GM19395 (cell line): ENCODE results near the gene PPP1R3E.
"Not testable (repeated sequence)": the region's sequence is repeated elsewhere in the genome, so short reads cannot be mapped to it uniquely, and the experiment has no call there.

Experiments
- ATAC-seq: cut with Tn5 transposase; IDR thresholded peaks from one replicate; pipeline ENCODE4 v1.9.1; 2021; ENCODE audit warnings: mild to moderate bottlenecking, moderate library complexity; ENCODE audit not compliant: unreplicated experiment

PPP1R3E gene

DNA sequence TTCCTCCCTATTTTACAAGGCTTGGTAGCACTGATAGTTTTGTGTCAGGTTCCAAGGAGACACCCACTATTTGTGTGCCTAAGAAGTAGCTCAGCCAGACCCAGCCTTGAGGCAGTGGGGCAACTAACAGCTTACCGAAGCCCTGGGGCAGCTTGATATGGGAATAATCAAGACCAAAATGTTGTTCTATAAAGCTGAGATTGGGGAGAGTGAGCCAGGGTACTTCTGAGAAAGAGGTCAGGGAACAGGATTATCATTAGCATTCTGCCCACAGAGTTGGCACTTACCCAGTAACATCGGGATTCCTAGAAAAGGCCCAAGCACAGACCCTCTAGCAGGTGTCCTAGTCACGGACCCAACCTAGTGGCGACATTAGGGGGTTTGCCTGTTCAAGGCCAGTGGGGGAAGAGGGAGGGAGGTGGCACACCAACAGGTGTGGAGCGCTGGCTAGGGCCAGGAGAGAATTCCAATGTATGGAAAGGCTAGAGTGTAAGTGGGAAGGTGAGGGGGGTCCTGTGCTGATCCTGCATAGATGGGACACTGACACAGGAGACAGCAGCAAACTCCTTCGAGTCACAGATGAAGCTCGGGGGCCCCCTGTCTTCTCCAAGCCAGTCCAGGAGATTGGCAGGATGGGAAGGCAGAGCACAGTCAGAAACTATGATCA, 4.9 kb downstream of the PPP1R3E start:
- ATAC-seq = no peak

DNA sequence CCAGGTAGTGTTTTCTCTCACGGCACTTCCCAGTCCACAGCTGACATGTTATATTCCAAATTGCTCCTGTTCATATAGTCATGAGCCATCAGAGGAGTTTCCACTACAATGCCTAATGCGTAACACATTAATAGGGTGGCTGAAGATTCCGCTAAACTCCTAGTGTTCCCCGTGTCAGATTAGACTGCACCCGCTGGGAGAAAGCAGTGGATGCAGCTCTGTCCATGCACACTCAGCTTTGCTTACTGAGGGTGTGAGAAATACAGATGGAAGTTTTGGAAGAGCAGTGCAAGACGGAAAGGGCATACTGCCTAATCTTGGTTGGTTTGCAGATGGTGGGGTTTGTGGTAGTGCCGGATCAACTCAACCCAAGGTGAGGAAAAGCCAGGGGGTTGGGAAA, 5.6 kb downstream of the PPP1R3E start:
- ATAC-seq = no peak

DNA sequence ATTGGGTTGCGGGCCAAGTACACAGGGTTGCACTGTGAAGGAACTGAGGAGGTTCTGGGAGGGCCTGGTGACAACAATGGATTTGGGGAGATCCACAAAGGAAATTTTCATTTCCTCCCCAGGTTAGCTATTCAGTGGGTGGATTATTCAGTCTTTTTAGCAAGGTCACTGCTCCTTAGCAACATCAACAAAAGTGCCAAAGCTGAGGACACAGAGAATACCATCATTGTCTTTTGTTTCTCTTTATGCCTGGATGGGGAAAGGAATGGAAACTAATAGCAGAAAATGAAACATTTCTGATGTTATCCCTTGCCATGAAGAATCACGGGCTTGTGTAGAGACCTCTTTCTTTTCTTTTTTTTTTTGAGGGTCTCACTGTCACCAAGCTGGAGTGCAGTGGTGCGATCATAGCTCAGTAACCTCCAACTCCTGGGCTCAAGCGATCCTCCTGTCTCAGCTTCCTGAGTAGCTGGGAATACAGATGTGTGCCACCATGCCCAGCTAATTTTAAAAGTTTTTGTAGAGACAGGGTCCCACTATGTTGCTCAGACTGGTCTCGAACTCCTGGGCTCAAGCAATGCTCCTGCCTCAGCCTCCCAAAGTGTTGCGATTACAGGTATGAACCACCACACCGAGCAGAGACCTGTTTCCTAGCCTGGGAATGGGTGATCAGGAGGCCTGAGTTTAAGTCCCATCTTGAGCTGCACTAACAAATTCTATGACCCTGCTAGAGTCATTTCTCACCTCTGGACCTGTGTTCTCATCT, 6.5 kb downstream of the PPP1R3E start:
- no peak for ATAC-seq

DNA sequence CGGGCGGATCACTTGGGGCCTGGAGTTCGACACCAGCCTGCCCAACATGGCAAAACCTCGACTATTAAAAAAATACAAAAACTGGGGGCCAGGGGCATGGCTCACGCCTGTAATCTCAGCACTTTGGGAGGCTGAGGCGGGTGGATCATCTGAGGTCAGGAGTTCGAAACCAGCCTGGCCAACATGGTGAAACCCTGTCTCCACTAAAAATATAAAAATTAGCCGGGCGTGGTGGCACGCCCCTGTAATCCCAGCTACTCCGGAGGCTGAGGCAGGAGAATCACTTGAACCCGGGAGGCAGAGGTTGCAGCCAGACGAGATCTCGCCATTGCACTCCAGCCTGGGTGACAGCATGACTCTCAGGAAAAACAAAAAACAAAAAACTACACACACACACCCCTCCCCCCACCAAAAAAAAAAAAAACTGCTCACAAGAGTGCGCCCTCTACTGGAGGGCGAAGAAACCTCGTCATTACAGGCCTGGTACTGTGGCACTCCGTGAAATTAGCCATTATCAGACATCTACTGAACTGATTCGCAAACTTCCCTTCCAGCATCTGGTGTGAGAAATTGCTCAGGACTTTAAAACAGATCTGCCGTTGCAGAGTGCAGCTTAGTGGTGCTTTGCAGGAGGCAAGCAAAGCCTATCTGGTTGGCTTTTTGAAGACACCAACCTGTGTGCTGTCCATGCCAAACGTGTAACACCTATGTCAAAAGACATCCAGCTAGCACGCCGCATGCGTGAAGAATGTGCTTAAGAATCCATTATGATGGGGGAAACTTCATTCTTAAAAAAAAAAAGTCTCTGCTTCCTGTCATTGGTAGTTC, 7.7 kb downstream of the PPP1R3E start:
- no peak for ATAC-seq

DNA sequence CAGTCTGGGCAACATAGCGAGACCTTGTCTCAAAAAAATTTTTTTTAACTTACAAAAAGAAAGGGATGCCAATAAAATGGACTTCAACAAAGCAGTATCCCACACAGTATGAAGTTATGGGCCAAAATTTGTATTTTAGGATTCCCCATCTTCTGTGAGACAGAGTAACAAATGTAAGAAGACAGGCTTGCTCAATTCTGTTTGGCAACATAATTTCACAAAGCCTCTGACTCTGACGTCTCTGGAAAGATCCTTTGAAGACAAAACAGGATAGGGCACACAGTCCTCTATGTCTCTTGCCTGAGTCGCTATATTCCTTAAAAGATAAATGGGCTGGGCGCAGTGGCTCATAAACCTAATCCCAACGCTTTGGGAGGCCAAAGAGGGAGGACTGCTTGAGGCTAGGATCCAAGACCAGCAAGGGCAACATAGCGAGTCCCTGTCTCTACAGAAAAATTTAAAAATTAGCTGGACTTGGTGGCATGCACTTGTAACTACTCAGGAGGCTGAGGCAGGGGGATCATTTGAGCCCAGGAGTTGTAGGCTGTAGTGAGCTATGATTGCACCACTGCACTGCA, 15.7 kb downstream of the PPP1R3E start:
- ATAC-seq = no peak

DNA sequence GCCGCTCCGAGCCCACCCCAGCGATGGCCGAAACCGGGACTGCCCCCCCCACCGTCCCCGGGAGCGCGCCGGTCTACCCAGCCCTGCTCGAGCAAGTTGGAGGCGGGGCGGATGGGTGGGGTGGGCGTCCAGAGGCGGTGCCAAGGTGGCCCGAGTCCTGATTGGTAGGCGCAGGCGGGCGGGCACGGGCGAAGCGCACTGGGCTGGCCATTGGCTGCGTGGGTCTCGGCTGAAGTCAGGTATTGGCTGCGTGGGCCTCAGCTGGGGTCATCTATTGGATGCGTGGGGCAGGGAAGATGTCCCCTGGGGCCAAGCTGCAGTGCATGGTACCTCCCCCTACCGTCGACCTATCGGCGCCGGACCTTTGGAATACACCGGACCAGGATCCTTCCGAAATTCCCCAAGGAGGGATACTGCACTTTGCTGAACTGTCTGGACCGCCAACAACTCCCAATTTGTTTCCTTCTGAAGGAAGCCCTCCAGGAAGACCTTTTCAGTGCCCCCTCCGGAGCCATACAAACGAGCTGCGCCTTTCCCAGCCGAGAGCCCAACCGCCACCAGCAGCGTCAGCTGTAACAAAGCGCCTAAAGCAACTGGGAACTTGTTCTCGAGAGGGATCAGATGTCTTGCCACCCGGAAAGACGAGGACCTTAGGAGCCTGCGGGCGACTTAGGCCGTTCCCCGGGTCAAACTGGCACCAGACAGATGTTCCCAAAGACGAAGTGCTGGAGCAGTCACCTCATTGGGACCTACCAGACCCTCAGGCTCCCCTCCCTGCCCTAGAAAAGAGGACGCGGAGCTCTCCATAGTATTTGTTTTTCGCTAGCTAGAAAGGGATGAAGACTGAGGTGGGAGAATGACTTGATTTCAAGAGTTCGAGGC, 16.4 kb downstream of the PPP1R3E start, which contains the start of gene HOMEZ:
Gene HOMEZ (minus strand): TSS at position 113 of the 882 bp plus-strand sequence. CDS start 180 bp downstream, outside the sequence.
- peak; percentile 97 for ATAC-seq

DNA sequence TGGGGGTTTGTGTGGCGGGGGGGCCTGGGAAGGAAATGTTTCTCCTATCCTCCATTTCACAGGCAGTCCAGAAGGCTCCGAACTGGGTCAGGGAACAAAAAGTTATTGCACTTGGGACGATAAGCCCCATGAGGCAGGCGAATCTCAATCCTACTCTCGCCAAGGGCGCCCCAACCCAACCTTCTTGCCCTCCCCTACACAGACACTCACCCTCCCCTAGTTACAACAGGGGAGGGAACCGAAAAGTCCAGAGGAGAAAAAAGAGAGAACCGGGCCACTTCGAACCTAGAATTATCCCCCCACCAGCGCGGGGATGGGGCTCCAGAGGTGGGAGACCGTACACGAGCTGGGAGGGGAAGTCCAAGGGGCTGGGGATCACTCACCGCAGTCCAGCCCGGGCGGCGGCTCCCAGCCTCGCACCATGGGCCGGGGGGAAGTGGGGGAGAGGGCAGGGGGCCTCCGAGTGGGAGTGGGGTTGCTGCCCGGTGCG, 17.1 kb downstream of the PPP1R3E start:
- peak; percentile 38 for ATAC-seq

DNA sequence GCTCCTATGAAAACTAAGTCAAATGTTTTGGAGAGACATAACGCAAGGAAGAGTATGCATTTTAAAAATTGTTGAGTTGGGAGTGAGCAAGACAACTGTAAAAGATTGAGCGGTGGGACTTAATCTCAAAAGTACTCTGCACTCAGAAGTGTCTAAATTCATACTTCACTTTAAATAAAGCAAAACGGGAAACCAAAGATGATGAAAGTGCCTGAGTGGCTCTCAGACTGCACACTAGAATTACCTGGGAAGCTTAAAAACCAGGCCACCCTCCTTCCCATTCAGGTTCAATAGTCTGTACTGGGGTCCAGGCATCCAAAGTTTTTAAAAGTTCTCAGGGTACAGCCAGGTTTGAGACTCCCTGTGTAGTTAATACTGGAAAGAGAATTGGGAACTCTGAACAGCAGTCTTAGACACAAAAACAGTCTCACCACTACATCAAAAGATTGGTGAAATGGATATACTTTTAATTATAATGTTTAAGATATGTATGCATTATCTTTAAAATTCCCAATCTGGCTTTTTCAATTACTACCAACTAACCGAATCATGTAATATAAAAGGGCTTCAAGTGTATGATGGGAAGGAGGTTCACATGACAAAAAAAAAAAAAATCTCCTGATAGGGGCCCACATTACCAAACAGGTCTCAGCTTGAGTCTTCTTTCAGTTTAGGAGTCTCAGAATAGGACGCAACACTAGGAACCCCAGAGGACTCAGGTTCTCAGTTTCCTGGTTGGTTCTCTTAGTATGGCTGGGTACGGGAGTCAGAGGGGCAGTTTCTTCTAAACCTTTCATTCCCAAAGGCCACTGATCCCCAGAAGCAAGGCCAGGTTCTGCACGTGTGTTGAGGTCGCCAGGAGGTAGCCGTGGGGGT, 17.8 kb downstream of the PPP1R3E start:
- ATAC-seq = no peak

DNA sequence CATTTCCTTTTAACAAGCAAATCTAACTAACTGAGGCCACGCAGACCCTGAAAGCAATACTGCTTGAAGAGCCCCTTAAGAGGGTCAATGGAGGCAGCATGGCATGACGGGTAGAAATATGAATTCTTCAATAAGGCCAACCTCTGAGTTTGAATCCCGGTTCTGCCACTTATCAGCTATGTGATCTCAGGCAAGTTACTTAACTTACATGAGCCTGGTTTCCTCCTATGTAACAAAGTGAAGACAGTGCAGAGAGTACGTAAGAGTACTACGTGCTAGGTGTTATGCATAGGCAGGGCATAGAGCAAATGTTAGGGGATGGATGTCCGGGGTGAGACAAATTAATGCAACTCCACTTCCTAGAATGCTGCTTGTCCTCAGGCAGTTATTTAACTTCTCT, 21.4 kb downstream of the PPP1R3E start:
- ATAC-seq = no peak

DNA sequence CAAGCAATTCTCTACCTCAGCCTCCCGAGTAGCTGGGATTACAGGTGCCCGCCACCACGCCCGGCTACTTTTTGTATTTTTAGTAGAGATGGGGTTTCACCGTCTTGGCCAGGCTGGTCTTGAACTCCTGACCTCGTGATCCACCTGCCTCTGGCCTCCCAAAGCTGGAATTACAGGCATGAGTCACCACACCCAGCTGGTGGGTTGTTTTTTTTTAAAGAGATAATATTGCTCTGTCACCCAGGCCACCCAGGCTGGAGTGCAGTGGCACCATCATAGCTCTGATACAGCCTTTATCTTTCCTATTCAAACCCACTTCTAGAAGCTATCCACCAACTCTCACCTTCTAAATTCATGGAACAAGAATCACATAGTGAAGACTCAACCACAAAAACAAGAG, 24.7 kb downstream of the PPP1R3E start:
- not testable (repeated sequence) for ATAC-seq

DNA sequence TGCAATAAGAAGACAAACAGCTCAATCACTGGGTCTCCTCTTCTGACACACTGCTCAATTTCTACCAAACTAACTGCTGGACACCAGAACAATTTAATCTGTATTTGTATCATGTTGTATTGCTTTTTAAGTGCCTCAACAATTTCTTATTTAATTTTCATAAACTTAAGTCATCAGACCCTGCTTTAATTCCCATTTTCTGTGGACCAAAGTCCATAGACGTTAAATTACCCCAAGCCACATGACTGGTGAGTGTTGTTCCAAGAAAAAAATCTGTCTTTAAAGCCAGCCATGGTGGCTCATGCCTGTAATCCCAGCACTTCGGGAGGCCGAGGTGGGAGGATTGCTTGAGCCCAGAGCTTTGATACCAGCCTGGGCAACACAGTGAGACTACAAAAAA, 25.5 kb downstream of the PPP1R3E start:
- no peak for ATAC-seq

DNA sequence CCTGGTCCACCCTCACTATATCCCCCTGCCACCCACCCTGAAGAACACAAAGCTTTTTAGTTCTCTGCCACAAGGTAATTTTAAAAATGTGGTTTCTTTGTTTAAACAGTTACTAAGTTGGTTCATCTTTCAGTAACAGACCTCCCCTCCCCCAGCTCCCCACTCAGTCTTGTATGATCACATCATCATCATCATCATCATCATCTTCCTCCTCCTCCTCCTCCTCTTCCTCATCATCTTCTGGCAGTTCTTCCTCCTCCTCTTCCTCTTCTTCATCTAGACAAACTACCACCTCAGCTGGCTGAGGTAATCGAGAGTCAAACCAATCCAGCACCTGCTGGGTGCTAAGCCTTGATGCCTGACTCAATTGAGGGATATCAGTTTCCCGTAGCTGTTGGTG, 27.2 kb downstream of the PPP1R3E start:
- ATAC-seq = no peak

DNA sequence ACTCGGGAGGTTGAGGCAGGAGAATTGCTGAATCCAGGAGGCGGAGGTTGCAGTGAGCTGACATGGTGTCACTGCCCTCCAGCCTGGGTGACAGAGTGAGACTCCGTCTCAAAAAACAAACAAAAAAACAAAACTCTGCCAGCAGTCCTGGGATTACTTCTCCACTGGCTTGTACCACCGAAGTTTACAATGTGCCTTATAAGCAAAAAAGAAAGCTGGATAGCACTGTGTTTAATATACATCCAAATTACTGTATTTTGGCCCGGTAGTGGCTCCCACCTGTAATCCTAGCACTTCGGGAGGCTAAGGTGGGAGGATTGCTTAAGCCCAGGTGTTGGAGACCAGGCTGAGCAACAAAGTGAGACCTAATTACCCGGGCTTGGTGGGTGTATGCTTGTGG, 33.5 kb downstream of the PPP1R3E start:
- no peak for ATAC-seq

DNA sequence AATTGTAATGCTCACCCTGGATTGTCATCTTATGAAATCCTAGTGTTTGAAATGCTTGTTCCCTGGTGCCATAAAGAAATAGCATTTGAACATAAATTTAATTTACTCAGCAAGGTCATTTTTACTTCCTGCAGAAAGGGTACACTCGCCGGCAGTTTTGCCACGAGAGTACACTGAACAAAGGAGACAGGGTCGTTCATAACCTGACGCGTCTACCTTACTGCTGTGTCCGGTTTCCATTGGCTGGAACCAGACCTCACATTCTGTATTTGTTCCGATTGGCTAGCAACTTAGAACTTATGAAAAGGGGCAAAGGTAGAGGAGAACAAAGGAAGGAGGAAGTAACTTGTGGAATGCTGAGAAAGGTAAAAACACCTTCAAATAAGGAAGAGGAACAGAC, 41.8 kb downstream of the PPP1R3E start:
- ATAC-seq = not testable (repeated sequence)

DNA sequence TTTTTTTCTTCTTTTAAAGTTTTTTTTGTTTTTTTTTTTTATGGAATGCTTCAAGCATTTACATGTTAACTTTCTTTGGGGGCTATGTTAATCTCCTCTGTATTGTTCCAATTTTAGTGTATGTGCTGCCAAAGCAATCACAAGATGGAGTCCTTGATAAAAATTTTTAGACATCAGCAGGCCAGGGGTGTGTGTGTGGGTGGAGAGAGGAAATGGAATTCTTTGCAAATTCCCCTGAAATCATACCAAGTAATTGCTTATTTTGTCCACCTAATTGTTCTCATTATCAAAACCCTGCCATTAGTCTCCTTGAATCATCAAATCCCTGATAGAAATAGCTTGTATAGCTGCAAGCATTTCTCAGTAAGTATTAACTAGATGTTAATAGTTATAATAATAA, 43.2 kb downstream of the PPP1R3E start:
- no peak for ATAC-seq

DNA sequence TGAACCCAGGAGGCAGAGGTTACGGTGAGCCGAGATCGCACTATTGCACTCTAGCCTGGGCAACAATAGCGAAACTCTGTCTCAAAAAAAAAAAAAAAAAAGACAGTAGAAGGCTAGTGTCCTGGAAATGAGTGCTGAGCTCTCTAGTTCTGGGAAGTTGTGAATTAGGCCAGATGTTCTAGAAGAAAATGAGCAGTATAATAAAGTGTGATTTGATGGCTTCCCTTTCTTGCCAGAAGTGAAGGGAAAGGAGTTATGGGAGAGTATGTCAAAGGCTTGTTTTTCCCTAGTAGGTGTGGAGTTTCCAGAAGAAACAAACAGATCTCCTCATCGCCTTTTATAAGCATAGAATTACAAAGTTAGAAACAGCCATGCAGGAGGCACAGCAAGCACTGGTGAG, 44.4 kb downstream of the PPP1R3E start:
- no peak for ATAC-seq

DNA sequence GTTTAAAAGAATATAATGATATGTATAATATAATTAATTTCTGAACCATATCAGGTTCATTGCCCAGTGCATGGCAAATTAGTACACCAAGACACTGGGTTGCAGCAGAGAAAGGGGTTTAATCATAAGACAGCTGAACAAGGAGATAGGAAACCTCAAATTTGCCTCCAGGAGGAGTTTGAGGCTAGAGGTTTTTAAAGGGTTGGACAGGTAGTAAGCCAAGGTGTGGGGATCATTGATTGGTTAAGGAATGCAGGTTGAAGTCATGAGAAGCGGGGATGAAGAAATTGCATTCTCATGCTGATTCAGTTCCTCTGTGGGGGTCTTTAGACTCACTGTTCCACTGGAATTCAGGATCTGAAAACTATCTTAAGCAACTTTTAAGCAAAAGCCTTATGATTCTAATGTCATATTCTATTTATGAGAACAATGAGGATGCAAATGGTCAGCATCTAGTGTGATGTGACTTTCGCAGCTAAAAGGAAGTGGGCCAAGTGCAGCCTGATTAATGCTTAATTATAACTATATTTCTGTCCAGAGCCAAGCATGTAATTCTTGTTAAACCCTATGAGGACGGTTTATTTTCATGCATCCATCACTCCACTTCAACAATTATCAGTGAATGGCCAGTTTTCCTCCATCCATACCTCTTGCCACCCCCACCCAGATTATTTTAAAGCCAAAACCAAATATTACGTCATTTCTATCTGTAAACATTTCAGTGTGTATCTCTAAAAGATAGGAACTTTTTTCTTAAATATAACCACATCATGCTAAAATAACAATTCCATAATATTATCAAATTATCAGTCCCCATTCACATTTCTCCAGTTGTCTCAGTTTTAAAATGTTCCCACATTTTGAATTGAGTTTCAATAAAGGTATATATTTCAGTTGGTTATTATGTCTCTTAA, 50.0 kb downstream of the PPP1R3E start:
- no peak for ATAC-seq

DNA sequence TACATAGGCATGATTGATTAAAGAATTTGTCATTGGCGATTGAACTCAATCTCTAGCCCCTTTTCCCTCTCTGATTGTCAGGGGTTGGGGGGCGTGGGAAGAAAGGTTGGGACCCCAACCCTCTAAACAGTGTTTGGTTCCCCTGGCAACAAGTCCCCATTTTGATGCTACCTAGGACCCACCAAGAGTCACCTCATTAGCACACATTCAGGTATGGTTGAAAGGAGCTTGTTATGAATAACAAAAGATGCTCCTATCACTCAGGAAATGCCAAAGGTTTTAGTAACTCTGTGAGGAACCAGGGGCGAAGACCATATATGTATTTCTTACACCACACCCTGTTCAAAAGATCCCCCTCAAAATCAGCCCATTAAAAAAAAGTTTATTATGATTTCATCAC, 50.7 kb downstream of the PPP1R3E start:
- no peak for ATAC-seq
